Activated CD8-positive, alpha-beta T cell treated with anti-CD3 and anti-CD28 coated beads for 36 hours (primary cell): ENCODE data around the gene SPACA4. TPM values are rescaled to one million over a fixed set of nuclear protein-coding genes. Genes with fewer than 3 reads are reported as not detected.

Source experiments
- ATAC-seq: fragments of 200-7000 bp; cut with Tn5 transposase; one replicate; pipeline ENCODE4 v1.10.0; 2021; ENCODE audit warnings: mild to moderate bottlenecking, moderate library complexity
- CTCF ChIA-PET: fragments of 350-600 bp; sonication (Branson Sonifier 250); formaldehyde crosslinking; loops from one replicate; lab custom pipeline; 2021; ENCODE audit warnings: antibody characterized with exemption; lab: Charles Lee
- POLR2A ChIA-PET: fragments of 350-600 bp; sonication (Branson Sonifier 250); formaldehyde crosslinking; loops from one replicate; lab custom pipeline; 2021; ENCODE audit warnings: antibody characterized with exemption; lab: Charles Lee
- DNase-seq: peaks from one replicate; pipeline ENCODE4 v3.0.0-alpha.2; 2020
- H3K27ac Mint-ChIP-seq: one replicate; pipeline ENCODE4 v1.8.0; 2021; ENCODE audit warnings: mild to moderate bottlenecking, mixed read lengths
- H3K27me3 Mint-ChIP-seq: one replicate; pipeline ENCODE4 v1.8.0; 2021; ENCODE audit warnings: mixed read lengths
- H3K36me3 Mint-ChIP-seq: one replicate; pipeline ENCODE4 v1.8.0; 2021; ENCODE audit warnings: low read depth, mixed read lengths
- H3K4me1 Mint-ChIP-seq: one replicate; pipeline ENCODE4 v1.8.0; 2021; ENCODE audit warnings: low read depth, mixed read lengths
- H3K4me3 Mint-ChIP-seq: one replicate; pipeline ENCODE4 v1.8.0; 2021; ENCODE audit warnings: mild to moderate bottlenecking, moderate library complexity, mixed read lengths
- H3K9me3 Mint-ChIP-seq: one replicate; pipeline ENCODE4 v1.8.0; 2021; ENCODE audit warnings: mixed read lengths
- intact Hi-C: fragments of 100-400 bp; cut with micrococcal nuclease; formaldehyde crosslinking; loops from one replicate; pipeline ENCODE4 v1.10.0; 2022
- total RNA-seq, 2 experiments: library from RNA; stranded (reverse); gene quantifications; one replicate each; pipeline ENCODE4 v1.2.3, GENCODE V29; 2021
- TF ChIP-seq, protein P1 (sequence below): fragments of 200-600 bp; IDR thresholded peaks from one replicate; pipeline ENCODE4 v1.8.0; 2022; ENCODE audit warnings: antibody characterized with exemption, mild to moderate bottlenecking

The SPACA4 gene
- total RNA-seq, 2 experiments from 2014 or later = not detected

DNA sequence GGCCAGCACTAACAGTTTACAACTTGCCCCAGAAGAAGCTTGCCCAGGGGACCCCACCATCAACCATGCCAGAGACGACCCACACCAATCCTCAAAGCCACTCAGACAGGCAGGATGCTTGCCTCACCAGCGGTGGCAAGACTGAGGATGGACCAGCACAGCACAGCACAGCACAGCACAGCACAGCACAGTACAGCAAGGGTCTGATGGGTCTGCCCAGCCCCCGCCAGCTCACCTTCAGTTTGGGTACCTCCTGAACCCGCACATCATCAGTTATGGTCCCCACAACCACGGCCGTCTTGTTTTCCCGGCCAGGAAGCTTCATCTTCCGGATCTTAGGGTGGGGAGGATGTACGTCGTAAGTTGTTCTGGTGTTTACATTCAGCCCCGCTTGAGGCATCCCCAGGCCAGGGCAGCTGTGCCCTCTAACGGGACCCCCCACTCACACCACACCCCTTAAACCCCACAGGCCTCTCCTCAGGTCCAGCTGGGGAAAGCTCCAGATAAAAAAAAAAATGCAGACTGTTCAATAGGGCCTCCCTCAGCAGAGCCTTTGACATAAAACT, 10.0 kb downstream of the SPACA4 start:
- Mint-ChIP-seq H3K4me1 (peaks cover 23% of the 10 kb centered on the region), H3K27ac (peak overlapping the region; percentile 100), H3K27me3 (no peaks in the 10 kb centered on the region), H3K9me3 (no peaks in the 10 kb centered on the region), H3K4me3 (peak overlapping the region; percentile 93), H3K36me3 (peaks cover 51% of the 10 kb centered on the region)
- POLR2A ChIA-PET = interaction anchor here (0.6 to 10.8 kb wide), 25 partner anchors 9 to 1188 kb away, joined by 3 to 154 read pairs (median 4); partner anchors contain the start of genes CA11, DBP, SPACA4 and SYNGR4
- intact Hi-C loops = no loop called here
- CTCF ChIA-PET = interaction anchor here (0.8 to 3.6 kb wide), 5 partner anchors 8 to 225 kb away, joined by 3 to 14 read pairs (median 4); partner anchors contain the start of genes CA11 and KDELR1
- no peak for DNase-seq
- ATAC-seq = no peak
- TF ChIP-seq, protein P1, sequence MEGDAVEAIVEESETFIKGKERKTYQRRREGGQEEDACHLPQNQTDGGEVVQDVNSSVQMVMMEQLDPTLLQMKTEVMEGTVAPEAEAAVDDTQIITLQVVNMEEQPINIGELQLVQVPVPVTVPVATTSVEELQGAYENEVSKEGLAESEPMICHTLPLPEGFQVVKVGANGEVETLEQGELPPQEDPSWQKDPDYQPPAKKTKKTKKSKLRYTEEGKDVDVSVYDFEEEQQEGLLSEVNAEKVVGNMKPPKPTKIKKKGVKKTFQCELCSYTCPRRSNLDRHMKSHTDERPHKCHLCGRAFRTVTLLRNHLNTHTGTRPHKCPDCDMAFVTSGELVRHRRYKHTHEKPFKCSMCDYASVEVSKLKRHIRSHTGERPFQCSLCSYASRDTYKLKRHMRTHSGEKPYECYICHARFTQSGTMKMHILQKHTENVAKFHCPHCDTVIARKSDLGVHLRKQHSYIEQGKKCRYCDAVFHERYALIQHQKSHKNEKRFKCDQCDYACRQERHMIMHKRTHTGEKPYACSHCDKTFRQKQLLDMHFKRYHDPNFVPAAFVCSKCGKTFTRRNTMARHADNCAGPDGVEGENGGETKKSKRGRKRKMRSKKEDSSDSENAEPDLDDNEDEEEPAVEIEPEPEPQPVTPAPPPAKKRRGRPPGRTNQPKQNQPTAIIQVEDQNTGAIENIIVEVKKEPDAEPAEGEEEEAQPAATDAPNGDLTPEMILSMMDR = no peak

DNA sequence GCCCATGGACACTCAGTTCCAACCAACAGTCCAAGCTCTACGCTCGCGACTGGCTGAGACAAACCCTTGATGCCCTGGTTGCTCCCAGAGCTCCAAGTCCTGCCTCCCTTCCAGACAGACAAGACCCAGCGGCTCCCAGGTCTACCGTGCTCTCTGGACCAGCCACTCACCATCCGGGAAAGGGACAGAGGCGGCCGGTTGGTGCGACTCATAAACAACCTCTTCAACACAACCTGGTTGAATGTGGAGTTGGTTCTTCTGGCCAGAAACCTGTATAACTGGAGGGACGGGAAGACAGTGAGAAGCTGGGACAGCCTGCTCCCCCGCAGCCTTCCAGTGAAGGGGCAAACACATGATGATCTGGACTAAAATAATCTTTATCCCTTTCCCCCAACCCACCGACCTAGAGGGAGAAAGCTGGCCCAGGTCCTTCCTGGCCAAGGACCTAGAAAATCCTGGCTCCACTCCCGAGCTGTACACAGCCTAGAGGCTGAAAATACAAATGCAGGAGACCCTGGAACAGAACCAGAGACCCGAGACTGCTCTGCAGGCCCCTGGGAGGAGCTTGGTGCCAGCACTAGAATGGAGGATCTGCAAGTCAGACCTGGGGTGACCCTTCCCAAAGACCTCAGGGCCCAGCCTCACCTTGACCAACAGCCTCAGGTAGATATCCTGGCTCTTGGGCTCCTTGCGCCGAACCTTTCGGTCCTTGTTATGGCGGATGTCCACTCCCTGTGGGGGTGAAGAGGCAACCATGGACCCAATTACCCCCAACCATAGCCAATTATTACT, 10.8 kb downstream of the SPACA4 start:
- Mint-ChIP-seq H3K27ac (peak overlapping the region; percentile 100), H3K27me3 (no peaks in the 10 kb centered on the region), H3K4me1 (peaks cover 28% of the 10 kb centered on the region), H3K9me3 (no peaks in the 10 kb centered on the region), H3K4me3 (peak overlapping the region; percentile 93), H3K36me3 (peaks cover 56% of the 10 kb centered on the region)
- DNase-seq (no peak), ATAC-seq (no peak)
- TF ChIP-seq, protein P1 = no peak
- ChIA-PET POLR2A (interaction anchor here (0.6 to 10.8 kb wide), 27 partner anchors 10 to 288 kb away, joined by 3 to 154 read pairs (median 3); partner anchors contain the start of genes CA11, DBP, SPACA4 and SYNGR4), CTCF (interaction anchor here (0.8 to 3.6 kb wide), 6 partner anchors 9 to 226 kb away, joined by 3 to 14 read pairs (median 4); partner anchors contain the start of genes CA11 and KDELR1)
- intact Hi-C loops = no loop called here

DNA sequence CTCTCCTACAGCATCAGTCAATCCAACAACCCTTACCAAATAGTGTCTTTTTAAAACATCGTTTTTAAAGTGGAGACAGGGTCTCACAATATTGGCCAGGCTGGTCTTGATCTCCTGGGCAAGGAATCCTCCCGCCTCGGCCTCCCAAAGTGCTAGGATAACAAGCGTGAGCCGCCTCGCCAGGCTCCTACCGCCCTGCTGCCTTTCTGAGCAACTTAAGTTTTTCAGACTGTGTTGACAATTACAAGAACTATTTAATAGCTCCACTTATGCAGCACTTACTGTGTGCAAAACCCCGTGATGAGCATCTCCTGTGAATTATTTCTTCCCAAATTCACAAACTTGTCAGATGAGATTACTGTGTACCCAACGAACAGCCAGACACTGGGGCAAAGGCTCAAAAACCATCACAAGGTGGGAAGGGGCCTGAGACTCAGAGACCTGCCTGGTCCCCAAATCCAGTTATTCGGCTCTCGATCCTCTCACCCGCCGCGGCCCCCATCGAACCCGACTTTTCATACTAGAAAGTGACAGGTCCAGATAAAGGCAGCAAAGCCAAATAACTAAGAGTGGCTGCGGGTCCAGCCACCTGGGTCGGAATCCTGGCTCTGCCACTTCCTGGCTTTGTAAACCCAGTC, 11.9 kb downstream of the SPACA4 start:
- H3K4me1 Mint-ChIP-seq = peaks cover 32% of the 10 kb centered on the region
- ATAC-seq = no peak
- no peaks in the 10 kb centered on the region for H3K27me3 Mint-ChIP-seq
- ChIA-PET CTCF (interaction anchor here (0.6 to 3.6 kb wide), 4 partner anchors 10 to 129 kb away, joined by 3 to 14 read pairs (median 6); partner anchors contain the start of gene CA11), POLR2A (interaction anchor here (1.0 to 10.8 kb wide), 17 partner anchors 11 to 289 kb away, joined by 3 to 154 read pairs (median 3); partner anchors contain the start of genes CA11, DBP, SPACA4 and SYNGR4)
- DNase-seq = no peak
- H3K4me3 Mint-ChIP-seq = peak overlapping the region; percentile 93
- intact Hi-C loops = no loop called here
- peaks cover 60% of the 10 kb centered on the region for H3K36me3 Mint-ChIP-seq
- peak overlapping the region; percentile 100 for H3K27ac Mint-ChIP-seq
- TF ChIP-seq, protein P1 = no peak
- H3K9me3 Mint-ChIP-seq = no peaks in the 10 kb centered on the region

DNA sequence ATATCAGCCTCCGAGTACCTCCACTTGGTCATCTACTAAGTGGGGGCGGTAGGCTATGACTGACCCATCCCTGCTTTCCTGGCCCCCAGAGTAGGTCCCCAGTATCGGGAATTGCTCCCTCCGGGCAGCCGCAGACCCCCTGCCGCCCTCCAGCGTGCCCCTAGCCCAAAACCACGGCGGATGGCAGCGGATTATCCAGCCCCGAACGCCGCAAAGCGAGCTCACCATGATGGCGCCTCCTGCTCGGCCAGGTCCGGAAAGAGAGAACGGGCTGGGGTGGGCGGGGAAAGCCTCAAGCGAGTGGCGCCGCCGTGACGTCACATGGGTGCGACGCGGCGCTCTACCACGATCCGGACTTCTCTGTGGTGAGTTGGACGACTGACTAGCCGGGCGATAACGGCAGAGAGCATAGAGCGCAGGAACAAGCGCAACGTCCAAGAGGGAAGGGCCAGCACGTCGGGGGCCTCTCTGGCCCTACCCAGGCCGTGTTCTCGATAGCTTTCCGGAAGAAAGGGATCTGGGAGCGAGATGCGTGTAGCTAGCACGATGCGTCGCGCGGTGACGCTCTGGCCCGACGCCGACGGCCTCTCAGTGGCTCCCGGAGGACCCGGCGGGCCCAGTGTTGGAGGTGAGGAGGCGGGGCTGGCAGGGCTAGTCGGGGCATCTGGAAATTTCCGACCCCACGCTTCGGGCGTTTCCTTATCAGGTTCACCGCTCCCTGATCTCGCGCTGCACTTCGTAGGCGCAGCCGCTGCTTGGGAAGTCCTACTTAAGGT, 12.6 kb downstream of the SPACA4 start, which contains the start of the genes RPL18 and SPHK2:
Gene RPL18 (minus strand): TSS at position 263 of the 776 bp plus-strand sequence. CDS start 35 bp downstream, at position 228.
Gene SPHK2 (plus strand): TSS at position 591 of the 776 bp plus-strand sequence. CDS start 1,009 bp downstream, outside the sequence.
- peak; percentile 98 for DNase-seq
- TF ChIP-seq, protein P1 = no peak
- intact Hi-C loops = no loop called here
- H3K4me1 Mint-ChIP-seq = peaks cover 38% of the 10 kb centered on the region
- ATAC-seq = peak; percentile 76
- peak within 1 kb of the TSS; percentile 93 for H3K4me3 Mint-ChIP-seq
- no peaks in the 10 kb centered on the region for H3K27me3 Mint-ChIP-seq
- POLR2A ChIA-PET = interaction anchor here (0.6 to 10.8 kb wide), 15 partner anchors 11 to 290 kb away, joined by 3 to 154 read pairs (median 5); partner anchors contain the start of genes DBP, SPACA4, SYNGR4 and TMEM143
- H3K27ac Mint-ChIP-seq = peak within 1 kb of the TSS; percentile 100
- CTCF ChIA-PET = interaction anchor here (0.6 to 3.6 kb wide), 5 partner anchors 11 to 285 kb away, joined by 3 to 14 read pairs (median 5); partner anchors contain the start of gene CA11
- peaks cover 62% of the 10 kb centered on the region for H3K36me3 Mint-ChIP-seq
- H3K9me3 Mint-ChIP-seq = no peaks in the 10 kb centered on the region
